ENCODE measurements around the gene PDE9A.

Gene PDE9A

GRCh38 chr21:42644223-42645208 is 8.9 kb upstream of the PDE9A start:
- DNase-seq, result no peak

GRCh38 chr21:42645211-42646075 is 8.0 kb upstream of the PDE9A start:
- no peak for DNase-seq

DNA sequence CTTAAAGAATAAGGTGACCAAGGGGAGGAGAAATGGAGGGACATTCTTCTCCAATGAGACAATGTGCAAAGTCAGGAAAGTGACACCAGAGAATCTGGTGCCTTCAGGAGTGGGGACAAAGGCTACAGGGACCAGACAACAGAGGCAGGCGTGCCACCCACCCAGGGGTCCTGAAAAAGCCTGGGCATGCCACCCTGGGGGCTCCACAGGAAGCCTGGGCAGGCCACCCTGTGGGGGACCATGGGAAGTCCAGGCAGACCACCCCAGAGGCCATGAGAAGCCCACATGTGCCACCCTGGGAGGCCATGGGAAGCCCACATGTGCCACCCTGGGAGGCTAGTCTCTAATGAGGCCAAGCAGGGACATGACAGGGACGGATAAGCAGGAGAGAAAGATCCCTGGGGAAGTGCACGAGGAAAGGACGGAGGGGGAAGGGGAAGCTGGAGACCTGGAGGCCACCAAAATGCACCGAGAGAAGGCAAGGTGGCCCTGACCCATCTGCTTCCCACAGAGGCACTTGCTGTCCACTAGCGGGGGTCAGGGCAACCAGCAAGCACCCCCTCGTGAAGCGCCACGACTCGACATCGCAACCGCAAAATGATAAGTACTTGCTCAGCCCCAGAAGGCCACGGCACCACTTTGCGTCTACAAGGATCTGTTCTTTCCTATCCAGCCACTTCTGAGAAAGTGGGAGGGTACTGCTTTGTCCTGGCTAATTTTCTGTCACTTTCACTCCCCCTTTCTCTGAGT is 7.2 kb upstream of the PDE9A start:
- no peak for DNase-seq

DNA sequence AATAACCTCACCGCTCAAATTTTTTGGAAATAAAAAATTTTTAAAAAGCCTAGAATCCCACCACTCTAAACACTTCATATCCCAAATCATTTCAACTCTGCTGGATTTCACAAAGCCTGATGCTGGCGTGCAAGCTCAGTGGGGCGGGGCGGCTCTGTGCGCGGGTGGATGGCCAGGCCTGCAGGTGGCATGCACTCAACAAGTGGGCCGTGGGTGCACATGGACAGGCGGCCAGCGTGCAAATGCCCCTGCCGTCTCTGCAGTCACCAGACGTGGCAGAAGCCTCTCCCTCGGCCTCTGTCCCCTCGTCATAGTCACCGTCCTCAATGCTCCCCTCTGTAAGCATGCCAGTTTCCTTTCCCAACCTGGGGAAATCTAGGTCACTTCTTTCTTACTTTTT is 6.6 kb upstream of the PDE9A start:
- no peak for DNase-seq

- no peak for DNase-seq
These were observed 4.8 kb upstream of the PDE9A start for GRCh38 chr21:42648606-42649005.

GRCh38 chr21:42649122-42650032 is 4.0 kb upstream of the PDE9A start:
- DNase-seq, result no peak

- DNase-seq, result no peak
These were observed 3.4 kb upstream of the PDE9A start for GRCh38 chr21:42650033-42650370.

GRCh38 chr21:42650441-42651421 is 2.7 kb upstream of the PDE9A start:
- DNase-seq, result no peak

DNA sequence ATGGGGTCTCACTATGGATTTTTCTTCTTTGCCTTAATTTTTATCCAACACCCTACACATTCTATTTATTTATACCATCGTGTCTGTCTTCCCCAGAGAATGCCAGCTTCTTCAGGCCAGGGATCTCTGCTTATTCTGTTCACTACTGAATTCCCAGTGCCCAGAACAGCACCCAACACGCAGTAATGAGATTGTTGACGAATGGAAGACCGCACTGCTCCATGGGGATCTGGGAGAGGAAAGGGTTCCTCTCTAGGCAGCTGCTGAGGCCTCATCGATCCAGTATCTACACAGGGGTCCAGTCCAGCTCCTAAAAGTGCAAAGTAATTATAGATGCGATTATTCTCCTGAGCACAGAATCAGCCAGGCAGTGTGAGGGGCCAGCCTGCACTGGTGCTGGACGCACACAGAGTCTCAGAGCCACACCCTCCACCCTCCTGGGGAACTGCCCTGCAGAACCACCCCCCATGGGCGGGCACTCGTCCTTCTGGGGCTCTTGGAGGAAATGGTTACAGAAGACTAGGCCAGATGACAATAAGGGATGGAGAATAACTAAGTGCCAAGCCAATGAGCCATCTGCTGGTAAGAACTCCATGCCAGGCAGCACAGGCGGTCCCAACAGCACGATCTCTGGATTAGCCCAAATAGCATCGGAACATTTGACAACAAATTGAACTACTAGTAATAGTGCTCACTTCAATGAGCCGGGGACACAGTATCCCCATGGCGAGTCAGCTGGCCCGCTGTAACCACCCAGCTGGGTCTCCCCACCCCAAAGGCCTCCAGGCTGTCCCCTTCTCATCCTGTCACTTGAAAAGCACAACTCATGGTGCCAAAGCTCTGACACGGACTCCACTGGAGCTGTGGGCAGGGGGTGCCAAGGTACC is 1.7 kb upstream of the PDE9A start:
- no peak for DNase-seq

DNA sequence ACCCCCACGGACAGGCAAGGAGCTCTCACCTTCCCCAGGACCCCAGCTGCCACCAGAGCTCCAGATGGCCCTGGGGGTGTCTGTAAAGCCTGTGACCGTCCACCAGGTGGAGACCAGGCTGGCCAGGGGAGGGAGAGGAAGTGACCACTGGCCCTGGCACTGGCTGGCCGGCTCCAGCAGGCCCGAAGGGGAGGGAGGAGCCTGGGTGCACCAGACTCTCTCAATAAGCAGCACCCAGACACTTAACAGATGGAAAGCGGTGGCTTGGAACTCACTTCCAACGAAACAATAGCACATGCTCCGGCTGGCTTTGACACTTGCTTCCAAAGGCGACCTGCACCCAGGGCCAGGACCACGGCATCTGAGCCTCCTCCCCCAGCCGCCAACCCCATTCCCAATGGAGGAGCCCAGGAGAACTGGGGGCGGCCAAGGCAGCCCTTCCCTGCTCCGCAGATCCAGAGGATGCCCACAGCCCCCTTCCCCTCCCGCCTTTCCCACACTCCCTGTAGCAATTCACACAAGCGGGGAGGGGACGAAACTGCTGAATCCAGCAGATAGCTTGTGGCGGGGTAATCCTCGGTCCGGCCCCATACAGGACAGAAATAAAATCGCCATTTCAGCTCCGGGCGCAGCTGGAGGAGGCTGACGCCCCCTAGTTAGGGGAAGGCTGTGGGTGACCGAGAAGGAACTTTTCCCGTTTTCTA is 742 bp upstream of the PDE9A start:
- DNase-seq, result no peak

- DNase-seq, result no peak
These were observed 925 bp downstream of the PDE9A start for GRCh38 chr21:42654179-42654912.

DNA sequence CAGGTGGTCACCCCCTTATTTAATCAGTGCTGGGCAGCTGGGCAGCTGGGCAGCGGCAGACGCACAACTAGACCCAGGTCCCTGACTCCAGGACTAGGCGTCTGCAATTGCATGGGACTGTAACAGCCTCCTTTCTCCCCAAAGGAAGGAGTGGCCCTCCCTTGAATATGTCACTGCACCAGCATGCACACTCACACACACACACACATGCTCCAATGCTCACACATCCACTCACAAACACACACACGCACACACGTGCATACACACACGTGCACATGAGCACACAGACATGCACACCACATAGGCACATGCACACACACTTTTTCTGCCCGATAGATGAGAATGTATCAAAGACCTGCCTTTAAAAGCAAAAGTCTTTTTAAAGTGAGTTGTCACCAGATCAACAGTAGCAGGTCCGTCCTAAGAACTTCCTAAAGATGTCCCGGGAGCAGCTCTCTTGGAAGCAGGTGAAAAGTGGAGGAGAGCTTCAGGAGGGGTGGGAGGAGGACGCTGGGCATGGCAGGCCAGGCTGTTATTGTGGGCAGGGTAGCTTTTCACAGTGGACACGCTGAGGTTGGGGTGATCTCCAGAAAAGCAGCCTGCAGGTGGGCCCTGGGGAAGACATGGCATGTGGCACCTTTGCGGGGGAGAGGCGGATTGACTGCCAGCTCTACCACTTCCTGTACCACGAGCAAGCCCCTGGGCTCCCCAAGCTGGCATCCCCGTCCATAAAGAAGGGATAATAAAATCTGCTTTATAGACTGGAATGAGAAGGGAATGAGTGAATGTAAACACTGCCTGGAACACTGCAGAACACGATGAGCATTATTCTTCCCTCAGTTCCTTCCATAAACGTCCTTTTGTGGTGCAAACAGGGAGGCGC is 1.7 kb downstream of the PDE9A start:
- DNase-seq, result no peak

- DNase-seq, result no peak
These were observed 2.7 kb downstream of the PDE9A start for GRCh38 chr21:42655796-42656770.

DNA sequence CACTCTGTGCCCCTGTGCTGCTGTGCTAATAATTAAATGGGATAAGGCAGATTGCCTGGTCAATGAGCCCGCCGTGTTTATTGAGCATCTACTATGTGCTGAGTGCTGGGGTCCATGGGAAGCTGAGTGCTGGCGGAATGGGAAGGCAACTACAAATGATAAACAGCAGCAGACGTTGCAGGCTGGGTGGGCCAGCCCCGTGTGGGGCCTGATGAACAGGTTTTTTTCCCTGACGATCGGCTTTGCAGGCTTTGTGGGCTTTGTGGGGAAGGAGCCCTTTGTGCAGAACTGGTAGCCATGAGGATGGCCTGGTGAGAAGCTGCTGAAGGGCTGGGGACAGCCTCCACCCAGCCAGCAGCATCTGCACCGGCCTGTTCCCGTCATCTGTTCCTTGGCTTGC is 3.5 kb downstream of the PDE9A start:
- DNase-seq, result no peak

GRCh38 chr21:42657676-42658319 is 4.4 kb downstream of the PDE9A start:
- no peak for DNase-seq

Measured in AML-193 (cell line).